ENCODE data around the gene IRX4. TPM values are rescaled to one million over a fixed set of nuclear protein-coding genes. Genes with fewer than 3 reads are reported as not detected.

The IRX4 gene
- total RNA-seq, 2 donors from 2014 or later, result not detected

- TF ChIP-seq CTCF (IDR thresholded peaks at IDR 0.05), result no peak
- DNase-seq (ENCODE audit: low spot score) (no peak), ATAC-seq (ENCODE audit: insufficient number of reproducible peaks, low FRiP score, low read depth) (no peak)
- H3K4me3 ChIP-seq, result no peak overlapping the region
- no peaks in the 10 kb centered on the region for H3K4me1 ChIP-seq (ENCODE audit: control insufficient read depth in 1 of 2, low read depth in 2 of 2)
- no peak overlapping the region for H3K27ac ChIP-seq
- no peaks in the 10 kb centered on the region for H3K9me3 ChIP-seq
- no peaks in the 10 kb centered on the region for H3K27me3 ChIP-seq (replicated peaks; ENCODE audit: insufficient read depth)
- no peaks in the 10 kb centered on the region for H3K36me3 ChIP-seq
Measured at GRCh38 chr5:1840741-1841521, 41.8 kb downstream of the IRX4 start.

GRCh38 chr5:1840071-1840547, 42.6 kb downstream of the IRX4 start:
- Histone ChIP-seq H3K27ac (no peak overlapping the region), H3K4me1 (ENCODE audit: control insufficient read depth in 1 of 2, low read depth in 2 of 2) (no peaks in the 10 kb centered on the region), H3K27me3 (replicated peaks; ENCODE audit: insufficient read depth) (no peaks in the 10 kb centered on the region), H3K9me3 (no peaks in the 10 kb centered on the region), H3K4me3 (no peak overlapping the region), H3K36me3 (no peaks in the 10 kb centered on the region)
- ATAC-seq (ENCODE audit: insufficient number of reproducible peaks, low FRiP score, low read depth) (no peak), DNase-seq (ENCODE audit: low spot score) (no peak)
- no peak for TF ChIP-seq CTCF (IDR thresholded peaks at IDR 0.05)

- DNase-seq (ENCODE audit: low spot score), result no peak
- H3K9me3 ChIP-seq, result no peaks in the 10 kb centered on the region
- H3K36me3 ChIP-seq, result no peaks in the 10 kb centered on the region
- no peak for ATAC-seq (ENCODE audit: insufficient number of reproducible peaks, low FRiP score, low read depth)
- H3K4me3 ChIP-seq, result no peak overlapping the region
- H3K27ac ChIP-seq, result no peak overlapping the region
- no peaks in the 10 kb centered on the region for H3K27me3 ChIP-seq (replicated peaks; ENCODE audit: insufficient read depth)
- no peak for TF ChIP-seq CTCF (IDR thresholded peaks at IDR 0.05)
- no peaks in the 10 kb centered on the region for H3K4me1 ChIP-seq (ENCODE audit: control insufficient read depth in 1 of 2, low read depth in 2 of 2)
Measured at GRCh38 chr5:1838013-1838412, 44.7 kb downstream of the IRX4 start.

- DNase-seq (ENCODE audit: low spot score), result no peak
- Histone ChIP-seq H3K27ac (no peak overlapping the region), H3K9me3 (no peaks in the 10 kb centered on the region), H3K36me3 (no peaks in the 10 kb centered on the region), H3K27me3 (replicated peaks; ENCODE audit: insufficient read depth) (no peaks in the 10 kb centered on the region), H3K4me1 (ENCODE audit: control insufficient read depth in 1 of 2, low read depth in 2 of 2) (no peaks in the 10 kb centered on the region), H3K4me3 (no peak overlapping the region)
- no peak for TF ChIP-seq CTCF (IDR thresholded peaks at IDR 0.05)
- no peak for ATAC-seq (ENCODE audit: insufficient number of reproducible peaks, low FRiP score, low read depth)
Measured at GRCh38 chr5:1836891-1837880, 45.5 kb downstream of the IRX4 start.

Measured in thoracic aorta (tissue), 2 donors.